KMS-11 (cell line): Measurements from ENCODE around the gene WIZ.

Experiments
- H2AFZ ChIP-seq: fragments of 200-600 bp; sonication (generic); 2 replicates; pipeline ENCODE4 v1.6.1; 2016; ENCODE audit warnings: antibody characterized with exemption, mixed run types, low read depth
- H3K27ac ChIP-seq: fragments of 200-600 bp; sonication (generic); 2 replicates; pipeline ENCODE4 v1.6.1; 2016; ENCODE audit warnings: mild to moderate bottlenecking, mixed run types
- H3K27me3 ChIP-seq: fragments of 200-600 bp; sonication (generic); 2 replicates; pipeline ENCODE4 v1.6.1; 2017; ENCODE audit warnings: mild to moderate bottlenecking, low read depth, mixed run types, moderate library complexity; ENCODE audit not compliant: insufficient read depth
- H3K36me3 ChIP-seq: fragments of 200-600 bp; sonication (generic); 2 replicates; pipeline ENCODE4 v1.6.1; 2017; ENCODE audit warnings: mild to moderate bottlenecking, mixed run types; ENCODE audit not compliant: insufficient read depth
- H3K4me1 ChIP-seq: fragments of 200-600 bp; sonication (generic); 2 replicates; pipeline ENCODE4 v1.6.1; 2016; ENCODE audit warnings: mild to moderate bottlenecking, low read depth, mixed run types; ENCODE audit not compliant: poor library complexity, severe bottlenecking
- H3K4me2 ChIP-seq: fragments of 200-600 bp; sonication (generic); 2 replicates; pipeline ENCODE4 v1.7.0; 2016; ENCODE audit warnings: mild to moderate bottlenecking, mixed run types
- H3K4me3 ChIP-seq: fragments of 200-600 bp; sonication (generic); IDR thresholded peaks from 2 replicates; pipeline ENCODE4 v1.6.1; 2017; ENCODE audit warnings: low read depth, low read length, mixed read lengths; ENCODE audit not compliant: insufficient read depth
- H3K79me2 ChIP-seq: fragments of 200-600 bp; sonication (generic); 2 replicates; pipeline ENCODE4 v1.6.1; 2016; ENCODE audit warnings: low read depth, mixed run types; ENCODE audit not compliant: insufficient read depth
- H3K9ac ChIP-seq: fragments of 200-600 bp; sonication (generic); 2 replicates; pipeline ENCODE4 v1.6.1; 2016; ENCODE audit warnings: mild to moderate bottlenecking, mixed run types
- H4K20me1 ChIP-seq: fragments of 200-600 bp; sonication (generic); 2 replicates; pipeline ENCODE4 v1.6.1; 2016; ENCODE audit warnings: mild to moderate bottlenecking, mixed run types; ENCODE audit not compliant: insufficient read depth
- CTCF ChIP-seq: fragments of 200-600 bp; sonication (generic); conservative IDR thresholded peaks from 2 replicates; pipeline ENCODE4 v1.6.1; 2017; ENCODE audit warnings: low read depth, mild to moderate bottlenecking, antibody characterized with exemption, low read length, moderate library complexity, mixed read lengths

Gene WIZ

GRCh38 chr19:15453906-15454860 is 4.4 kb upstream of the WIZ start:
- Histone ChIP-seq H3K36me3 (no peaks in the 10 kb centered on the region), H3K4me1 (no peaks in the 10 kb centered on the region), H3K27ac (no peak overlapping the region), H3K4me2 (no peak overlapping the region), H3K9ac (no peak overlapping the region), H3K4me3 (no peak overlapping the region), H2AFZ (no peak overlapping the region), H3K79me2 (no peaks in the 10 kb centered on the region), H4K20me1 (no peaks in the 10 kb centered on the region), H3K27me3 (no peaks in the 10 kb centered on the region)
- no peak for TF ChIP-seq CTCF

GRCh38 chr19:15453091-15453578 is 3.4 kb upstream of the WIZ start:
- Histone ChIP-seq H3K36me3 (no peaks in the 10 kb centered on the region), H3K27me3 (no peaks in the 10 kb centered on the region), H2AFZ (no peak overlapping the region), H3K9ac (no peak overlapping the region), H3K4me1 (peaks cover 6% of the 10 kb centered on the region), H3K79me2 (no peaks in the 10 kb centered on the region), H3K27ac (no peak overlapping the region), H3K4me3 (no peak overlapping the region), H3K4me2 (no peak overlapping the region), H4K20me1 (no peaks in the 10 kb centered on the region)
- TF ChIP-seq CTCF = no peak

GRCh38 chr19:15452111-15453047 is 2.6 kb upstream of the WIZ start:
- H3K4me2 ChIP-seq = no peak overlapping the region
- no peaks in the 10 kb centered on the region for H3K27me3 ChIP-seq
- no peaks in the 10 kb centered on the region for H3K79me2 ChIP-seq
- no peaks in the 10 kb centered on the region for H4K20me1 ChIP-seq
- H3K36me3 ChIP-seq = no peaks in the 10 kb centered on the region
- no peak overlapping the region for H3K9ac ChIP-seq
- H3K4me1 ChIP-seq = peaks cover 6% of the 10 kb centered on the region
- H2AFZ ChIP-seq = no peak overlapping the region
- H3K4me3 ChIP-seq = no peak overlapping the region
- TF ChIP-seq CTCF = no peak
- H3K27ac ChIP-seq = no peak overlapping the region

GRCh38 chr19:15450528-15450890 is 753 bp upstream of the WIZ start:
- Histone ChIP-seq H3K4me1 (peaks cover 6% of the 10 kb centered on the region), H4K20me1 (no peaks in the 10 kb centered on the region), H3K4me2 (no peak overlapping the region), H3K27ac (no peak overlapping the region), H3K9ac (no peak overlapping the region), H2AFZ (no peak overlapping the region), H3K4me3 (no peak overlapping the region), H3K36me3 (no peaks in the 10 kb centered on the region), H3K79me2 (no peaks in the 10 kb centered on the region), H3K27me3 (no peaks in the 10 kb centered on the region)
- no peak for TF ChIP-seq CTCF
